RPMI7951 (cell line): ENCODE data around the gene GLB1L2. TPM values are rescaled to one million over a fixed set of nuclear protein-coding genes. Genes with fewer than 3 reads are reported as not detected.
"Not testable (repeated sequence)": the region's sequence is repeated elsewhere in the genome, so short reads cannot be mapped to it uniquely, and the experiment has no call there.

Experiments
- DNase-seq: peaks from one replicate; pipeline ENCODE4 v3.0.0-alpha.2; 2012; ENCODE audit warnings: low read depth
- total RNA-seq: library from RNA; depleted of rRNA; stranded (reverse); fragments of >200 nt; shearing (Covaris generic); gene quantifications from 2 replicates; pipeline ENCODE4 v1.2.3, GENCODE V29; 2014

The GLB1L2 gene
- total RNA-seq, 1 experiment from 2014 or later, result 0.24 TPM

- no peak for DNase-seq
Measured at GRCh38 chr11:134328433-134328832, 3.4 kb upstream of the GLB1L2 start.

- DNase-seq, result no peak
Measured at GRCh38 chr11:134330611-134331353, 1.0 kb upstream of the GLB1L2 start.

- no peak for DNase-seq
Measured at GRCh38 chr11:134332189-134332631, 422 bp downstream of the GLB1L2 start.

- no peak for DNase-seq
Measured at GRCh38 chr11:134332782-134333181, 994 bp downstream of the GLB1L2 start.

- no peak for DNase-seq
Measured at GRCh38 chr11:134333312-134333711, 1.5 kb downstream of the GLB1L2 start.

- no peak for DNase-seq
Measured at GRCh38 chr11:134333946-134334345, 2.2 kb downstream of the GLB1L2 start.

GRCh38 chr11:134334796-134335571 lies 3.2 kb downstream of the GLB1L2 start:
- no peak for DNase-seq

GRCh38 chr11:134337051-134337450 lies 5.3 kb downstream of the GLB1L2 start:
- DNase-seq, result no peak

- DNase-seq, result no peak
Measured at GRCh38 chr11:134338068-134338467, 6.3 kb downstream of the GLB1L2 start.

- DNase-seq, result no peak
Measured at GRCh38 chr11:134338654-134339053, 6.9 kb downstream of the GLB1L2 start.

GRCh38 chr11:134339756-134340155 lies 8.0 kb downstream of the GLB1L2 start:
- no peak for DNase-seq

GRCh38 chr11:134340354-134340964 lies 8.7 kb downstream of the GLB1L2 start:
- DNase-seq, result no peak

- no peak for DNase-seq
Measured at GRCh38 chr11:134341805-134342571, 10.2 kb downstream of the GLB1L2 start.

- no peak for DNase-seq
Measured at GRCh38 chr11:134342572-134343340, 11.0 kb downstream of the GLB1L2 start.

GRCh38 chr11:134343646-134344045 lies 11.9 kb downstream of the GLB1L2 start:
- DNase-seq, result no peak

GRCh38 chr11:134344497-134345236 lies 12.9 kb downstream of the GLB1L2 start:
- DNase-seq, result not testable (repeated sequence)

- no peak for DNase-seq
Measured at GRCh38 chr11:134345237-134345550, 13.4 kb downstream of the GLB1L2 start.

GRCh38 chr11:134346101-134346975 lies 14.6 kb downstream of the GLB1L2 start:
- DNase-seq, result no peak

GRCh38 chr11:134346976-134347350 lies 15.2 kb downstream of the GLB1L2 start:
- DNase-seq, result no peak

GRCh38 chr11:134347441-134347840 lies 15.7 kb downstream of the GLB1L2 start:
- DNase-seq, result no peak
